ENCODE measurements around the gene ZC3H12A.

- TF ChIP-seq CTCF (conservative IDR thresholded peaks at IDR 0.05) = no peak
- TF ChIP-seq ZFX (IDR thresholded peaks at IDR 0.05) = no peak
Measured at GRCh38 chr1:37448691-37449417, 25.5 kb upstream of the ZC3H12A start.

Measured in C4-2B (cell line).